HepG2 (cell line): Measurements from ENCODE around the gene NR5A2. TPM values are rescaled to one million over a fixed set of nuclear protein-coding genes. Genes with fewer than 3 reads are reported as not detected.

Source experiments
- ATAC-seq: fragments of 200-7000 bp; cut with Tn5 transposase; 3 replicates; pipeline ENCODE4 v1.9.1; 2020; ENCODE audit warnings: mild to moderate bottlenecking, moderate library complexity
- BruUV-seq: library from RNA; stranded (reverse); fragments of 400-500 nt; replicated peaks from 2 replicates; lab custom pipeline; 2021; lab: Mats Ljungman, UMichigan
- CTCF ChIA-PET: fragments of 300-600 bp; formaldehyde crosslinking; extraction: SDS; loops from one replicate; lab custom pipeline; 2021; ENCODE audit warnings: low total read pairs, inconsistent platforms, low intra/inter-chr PET ratio; lab: Yijun Ruan, JAX
- POLR2A ChIA-PET: fragments of 350-600 bp; sonication (Branson Sonifier 250); formaldehyde crosslinking; loops from one replicate; lab custom pipeline; 2020; ENCODE audit warnings: antibody characterized with exemption, inconsistent platforms; lab: Yijun Ruan, JAX
- DNase-seq: peaks from one replicate; pipeline ENCODE4 v3.0.0-alpha.2; 2015; ENCODE audit warnings: low spot score
- FAIRE-seq: peaks from 3 replicates; lab custom pipeline; 2011; peaks lifted over from hg19 to GRCh38; lab: Jason Lieb, UNC
- H2AFZ ChIP-seq: one replicate; pipeline ENCODE4 v1.6.1; 2011; ENCODE audit warnings: low read length, inconsistent platforms
- H3K27ac ChIP-seq: fragments of 300-600 bp; 3 replicates; pipeline ENCODE4 v1.8.0; 2011; ENCODE audit warnings: mixed run types, mild to moderate bottlenecking, mixed read lengths, low read length, inconsistent platforms; ENCODE audit not compliant: insufficient read depth; ENCODE audit errors: extremely low read length
- H3K27me3 ChIP-seq, 2 experiments: fragments of 200-600 bp in 1 of 2; 2 replicates in 1 of 2; 3 replicates in 1 of 2; pipeline versions ENCODE4 v1.6.0 to v1.8.0; 2011; ENCODE audit warnings: low read length in 2 of 2, mild to moderate bottlenecking in 2 of 2, moderate library complexity in 2 of 2, inconsistent platforms in 1 of 2; ENCODE audit not compliant: insufficient read depth in 2 of 2, control insufficient read depth in 1 of 2
- H3K36me3 ChIP-seq, 2 experiments: fragments of 200-600 bp in 1 of 2; replicated peaks in 1 of 2; 2 replicates in 1 of 2; 3 replicates in 1 of 2; pipeline versions ENCODE4 v1.5.1 to v1.8.0; 2011; ENCODE audit warnings: low read length in 2 of 2, inconsistent platforms in 1 of 2; ENCODE audit not compliant: insufficient read depth in 2 of 2, control insufficient read depth in 1 of 2
- H3K4me1 ChIP-seq: 2 replicates; pipeline ENCODE4 v1.5.1; 2012; ENCODE audit warnings: low read length, inconsistent platforms; ENCODE audit not compliant: insufficient read depth
- H3K4me2 ChIP-seq: 2 replicates; pipeline ENCODE4 v1.6.0; 2011; ENCODE audit warnings: low read depth, low read length, inconsistent platforms
- H3K4me3 ChIP-seq, 3 experiments: fragments of 200-600 bp in 1 of 3; sonication (generic), shearing (Covaris generic) in 1 of 3; replicated peaks in 1 of 3; 2 replicates each; pipeline ENCODE4 v1.5.1; 2011 to 2016; ENCODE audit warnings: low read length in 3 of 3, inconsistent platforms in 2 of 3, low read depth in 2 of 3, mild to moderate bottlenecking in 2 of 3, control low read depth in 1 of 3, mixed read lengths in 1 of 3; ENCODE audit not compliant: insufficient read depth in 1 of 3
- H3K79me2 ChIP-seq: one replicate; pipeline ENCODE4 v1.6.1; 2011; ENCODE audit warnings: low read length, inconsistent platforms; ENCODE audit not compliant: insufficient read depth
- H3K9ac ChIP-seq: 2 replicates; pipeline ENCODE4 v1.6.0; 2011; ENCODE audit warnings: mild to moderate bottlenecking, low read depth, low read length, inconsistent platforms; ENCODE audit not compliant: insufficient read depth
- H3K9me3 ChIP-seq: 2 replicates; pipeline ENCODE4 v1.5.1; 2012; ENCODE audit warnings: mild to moderate bottlenecking, low read length
- H4K20me1 ChIP-seq: 2 replicates; pipeline ENCODE4 v1.6.0; 2011; ENCODE audit warnings: inconsistent platforms, mild to moderate bottlenecking, low read length, moderate library complexity; ENCODE audit not compliant: insufficient read depth
- CCDC6 ChIP-seq: sonication (generic); formaldehyde crosslinking; IDR thresholded peaks from 2 replicates; pipeline ENCODE4 v1.8.1; 2022; ENCODE audit warnings: mild to moderate bottlenecking, missing genetic modification reagents, moderate library complexity
- HNRNPUL1 ChIP-seq: fragments of 200-400 bp; formaldehyde crosslinking; IDR thresholded peaks from 2 replicates; pipeline ENCODE4 v1.6.1; 2017; ENCODE audit warnings: low read depth, mild to moderate bottlenecking, low read length, moderate library complexity
- HOXA5 ChIP-seq: sonication (generic); formaldehyde crosslinking; IDR thresholded peaks from 2 replicates; pipeline ENCODE4 v1.4.0; 2020; ENCODE audit warnings: missing genetic modification reagents
- MED13 ChIP-seq: sonication (generic); formaldehyde crosslinking; IDR thresholded peaks from 2 replicates; pipeline ENCODE4 v1.5.0; 2020; ENCODE audit warnings: missing genetic modification reagents
- PBX3 ChIP-seq: sonication (generic); formaldehyde crosslinking; IDR thresholded peaks from 2 replicates; pipeline ENCODE4 v1.8.1; 2023; ENCODE audit warnings: missing genetic modification reagents, inconsistent platforms, borderline replicate concordance
- PLSCR1 ChIP-seq: sonication (generic); formaldehyde crosslinking; IDR thresholded peaks from 2 replicates; pipeline ENCODE4 v1.5.0; 2020; ENCODE audit warnings: missing genetic modification reagents, mild to moderate bottlenecking, borderline replicate concordance
- POGZ ChIP-seq: sonication (generic); formaldehyde crosslinking; IDR thresholded peaks from 2 replicates; pipeline ENCODE4 v1.4.0; 2020; ENCODE audit warnings: mild to moderate bottlenecking, missing genetic modification reagents
- SNAI1 ChIP-seq: sonication (generic); formaldehyde crosslinking; IDR thresholded peaks from 2 replicates; pipeline ENCODE4 v1.5.0; 2020; ENCODE audit warnings: mild to moderate bottlenecking, missing genetic modification reagents, borderline replicate concordance
- SRF ChIP-seq: IDR thresholded peaks from 2 replicates; pipeline ENCODE4 v1.6.1; 2011; ENCODE audit warnings: mild to moderate bottlenecking, low read depth, low read length, moderate library complexity
- TAF15 ChIP-seq: fragments of 200-400 bp; formaldehyde crosslinking; IDR thresholded peaks from one replicate; pipeline ENCODE4 v1.6.1; 2018; ENCODE audit warnings: mild to moderate bottlenecking, low read depth, low read length; ENCODE audit not compliant: poor library complexity, severe bottlenecking
- TCF7 ChIP-seq: sonication (generic); IDR thresholded peaks from 2 replicates; pipeline ENCODE4 v1.6.1; 2016; ENCODE audit warnings: antibody characterized with exemption, low read depth
- ZNF121 ChIP-seq: sonication (generic); formaldehyde crosslinking; IDR thresholded peaks from 2 replicates; pipeline ENCODE4 v1.5.0; 2020; ENCODE audit warnings: mild to moderate bottlenecking, missing genetic modification reagents
- ZNF24 ChIP-seq: fragments of 450-650 bp; IDR thresholded peaks from 2 replicates; pipeline ENCODE4 v1.6.1; 2017; ENCODE audit warnings: antibody characterized with exemption, mild to moderate bottlenecking
- ZNF451 ChIP-seq: sonication (generic); formaldehyde crosslinking; IDR thresholded peaks from 2 replicates; pipeline ENCODE4 v1.5.0; 2020; ENCODE audit warnings: mild to moderate bottlenecking, missing genetic modification reagents
- ZNF564 ChIP-seq: sonication (generic); formaldehyde crosslinking; IDR thresholded peaks from 2 replicates; pipeline ENCODE4 v1.8.1; 2023; ENCODE audit warnings: mild to moderate bottlenecking, missing genetic modification reagents
- ZNF816 ChIP-seq: sonication (generic); formaldehyde crosslinking; IDR thresholded peaks from 2 replicates; pipeline ENCODE4 v1.8.0; 2022; ENCODE audit warnings: missing genetic modification reagents, mild to moderate bottlenecking, borderline replicate concordance
- ZSCAN29 ChIP-seq: sonication (generic); formaldehyde crosslinking; conservative IDR thresholded peaks from 2 replicates; pipeline ENCODE4 v1.4.0; 2020; ENCODE audit warnings: mild to moderate bottlenecking, missing genetic modification reagents
- WGBS: methylation state at CpG from one replicate; pipeline ENCODE4 v1.1.6; 2017; ENCODE audit warnings: low lambda C conversion rate; 5-methylcytosine and 5-hydroxymethylcytosine counted together
- in situ Hi-C: cut with HindIII; loops from 2 replicates; pipeline ENCODE4 v1.10.0; 2017; ENCODE audit warnings: low pct_unique_long_range_greater_than_20kb; ENCODE audit not compliant: extremely low pct_ligation_motif_present
- intact Hi-C: fragments of 100-400 bp; cut with micrococcal nuclease; formaldehyde crosslinking; loops from one replicate; pipeline ENCODE4 v1.10.0; 2022; ENCODE audit not compliant: unreplicated experiment
- polyA plus RNA-seq, 8 experiments: library from polyadenylated mRNA; depleted of rRNA in 3 of 8; stranded (reverse) in 7 of 8; unstranded in 1 of 8; fragments of >200 nt; fragmentation: Illumina TruSeq in 4 of 8; extraction: Trizol in 4 of 8; gene quantifications; 2 replicates each; pipeline versions ENCODE4 v1.2.1 to v1.2.3, GENCODE V29; 2011 to 2016; ENCODE audit warnings: low read depth in 4 of 8, missing spikeins in 1 of 8, mixed read lengths in 1 of 8; ENCODE audit not compliant: insufficient read depth in 1 of 8
- total RNA-seq, 5 experiments: library from RNA; depleted of rRNA; stranded (reverse); fragments of >200 nt; fragmentation: Illumina TruSeq; extraction: Trizol; gene quantifications; 2 replicates each; pipeline ENCODE4 v1.2.3, GENCODE V29; 2016; ENCODE audit warnings: low read depth in 1 of 5

The NR5A2 gene
- total and polyA plus RNA-seq, 2 of the 13 experiments (the other 11 are each of a cell fraction or from before 2014, with no cell fraction given): 0.24 to 2.8 TPM

DNA sequence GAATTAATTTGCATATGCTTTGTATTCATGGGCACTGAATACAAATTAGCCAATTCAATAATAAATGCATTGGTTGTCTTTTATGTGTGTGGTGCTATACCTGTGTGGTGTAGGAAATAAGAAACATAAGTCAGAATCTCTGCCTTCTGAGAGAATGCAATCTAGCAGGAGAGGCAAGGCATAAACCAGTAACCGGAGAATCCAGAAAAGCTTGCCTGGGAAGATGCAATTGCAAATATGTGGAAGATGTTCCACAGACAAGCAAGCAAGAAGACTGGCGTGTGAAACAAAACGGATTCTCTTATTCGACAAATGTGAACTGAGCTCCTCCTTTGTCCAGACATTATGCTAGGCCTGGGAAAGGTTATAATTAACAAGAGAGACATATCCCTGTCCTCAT is 134.3 kb downstream of the NR5A2 start:
- BruUV-seq: no TSS peak
- H3K4me3 ChIP-seq: no peak overlapping the region
- no peaks in the 10 kb centered on the region for H3K4me1 ChIP-seq
- H4K20me1 ChIP-seq: no peaks in the 10 kb centered on the region
- POLR2A ChIA-PET: no interaction called here
- no peak overlapping the region for H3K9ac ChIP-seq
- no peaks in the 10 kb centered on the region for H3K79me2 ChIP-seq
- FAIRE-seq (no peak), ATAC-seq (no peak), DNase-seq (no peak)
- CTCF ChIA-PET: no interaction called here
- no peaks in the 10 kb centered on the region for H3K9me3 ChIP-seq
- no peak overlapping the region for H3K4me2 ChIP-seq
- TF ChIP-seq HNRNPUL1 (no peak), HOXA5 (CRISPR knock-in tag) (no peak), PBX3 (CRISPR knock-in tag) (no peak), PLSCR1 (CRISPR knock-in tag) (no peak)
- no peaks in the 10 kb centered on the region for H3K36me3 ChIP-seq
- intact Hi-C loops: no loop called here
- no peaks in the 10 kb centered on the region for H3K27me3 ChIP-seq
- in situ Hi-C loops: no loop called here
- 66% methylated on average over 4 of the region's 4 CpGs for WGBS
- H2AFZ ChIP-seq: no peak overlapping the region
- no peak overlapping the region for H3K27ac ChIP-seq

- Histone ChIP-seq H3K79me2 (no peaks in the 10 kb centered on the region), H3K4me2 (no peak overlapping the region), H3K36me3 (no peaks in the 10 kb centered on the region), H3K9ac (no peak overlapping the region), H3K9me3 (no peaks in the 10 kb centered on the region), H3K27ac (no peak overlapping the region), H4K20me1 (no peaks in the 10 kb centered on the region), H3K4me1 (no peaks in the 10 kb centered on the region), H3K4me3 (no peak overlapping the region), H3K27me3 (no peaks in the 10 kb centered on the region), H2AFZ (no peak overlapping the region)
- no peak for FAIRE-seq
- in situ Hi-C loops: no loop called here
- no TSS peak for BruUV-seq
- intact Hi-C loops: no loop called here
- WGBS: 68% methylated on average over 6 of the region's 6 CpGs
- no peak for TF ChIP-seq MED13 (CRISPR knock-in tag)
- TF ChIP-seq ZNF451 (CRISPR knock-in tag): no peak
- TF ChIP-seq SRF: no peak
- no peak for TF ChIP-seq TAF15
- TF ChIP-seq ZNF24: no peak
- TF ChIP-seq TCF7: no peak
- no peak for TF ChIP-seq ZNF121 (CRISPR knock-in tag)
- no peak for TF ChIP-seq ZNF564 (CRISPR knock-in tag)
- no peak for TF ChIP-seq CCDC6
- TF ChIP-seq SNAI1: no peak
- TF ChIP-seq POGZ: no peak
- no peak for TF ChIP-seq ZNF816 (CRISPR knock-in tag)
- no peak for TF ChIP-seq ZSCAN29 (CRISPR knock-in tag)
- ATAC-seq: no peak
- ChIA-PET POLR2A (no interaction called here), CTCF (no interaction called here)
- no peak for DNase-seq
These were observed 134.7 kb downstream of the NR5A2 start for GRCh38 chr1:200162258-200162657.
